IMR-90 (cell line): Measurements from ENCODE around the gene ADD3. TPM values are rescaled to one million over a fixed set of nuclear protein-coding genes. Genes with fewer than 3 reads are reported as not detected.

Source experiments
- ATAC-seq: fragments of 200-7000 bp; cut with Tn5 transposase; 2 replicates; pipeline ENCODE4 v1.9.1; 2020; ENCODE audit warnings: low read depth, mild to moderate bottlenecking, moderate library complexity
- BruUV-seq: library from RNA; stranded (reverse); fragments of 400-500 nt; replicated peaks from 2 replicates; lab custom pipeline; 2021; lab: Mats Ljungman, UMichigan
- CTCF ChIA-PET: fragments of 300-600 bp; formaldehyde crosslinking; extraction: SDS; loops from one replicate; lab custom pipeline; 2021; ENCODE audit warnings: antibody characterized with exemption; lab: Yijun Ruan, JAX
- POLR2A ChIA-PET: fragments of 300-600 bp; sonication (Branson Sonifier 250); formaldehyde crosslinking; loops from one replicate; lab custom pipeline; 2022; ENCODE audit warnings: antibody characterized with exemption; ENCODE audit not compliant: unreplicated experiment; lab: Charles Lee
- DNase-seq: peaks from one replicate; pipeline ENCODE4 v3.0.0; 2013
- H2AFZ ChIP-seq: replicated peaks from 2 replicates; pipeline ENCODE3; 2013; ENCODE audit warnings: low read length, mild to moderate bottlenecking; ENCODE audit not compliant: poor library complexity
- H2AK5ac ChIP-seq: 2 replicates; pipeline ENCODE4 v1.6.1; 2013; ENCODE audit warnings: low read depth, low read length, inconsistent platforms
- H2AK9ac ChIP-seq: replicated peaks from 2 replicates; pipeline ENCODE3; 2013; ENCODE audit warnings: mild to moderate bottlenecking, low read depth, low read length, moderate library complexity; ENCODE audit not compliant: poor library complexity
- H2BK120ac ChIP-seq: 2 replicates; pipeline ENCODE4 v1.6.1; 2013; ENCODE audit warnings: low read depth, low read length, inconsistent platforms
- H2BK15ac ChIP-seq: 3 replicates; pipeline ENCODE4 v1.6.1; 2013; ENCODE audit warnings: low read depth, low read length, inconsistent platforms
- H2BK20ac ChIP-seq: 2 replicates; pipeline ENCODE4 v1.6.1; 2013; ENCODE audit warnings: low read depth, mild to moderate bottlenecking, inconsistent platforms, low read length, moderate library complexity
- H2BK5ac ChIP-seq: 2 replicates; pipeline ENCODE4 v1.6.1; 2013; ENCODE audit warnings: mild to moderate bottlenecking, low read depth, low read length, inconsistent platforms; ENCODE audit not compliant: poor library complexity, severe bottlenecking
- H3K14ac ChIP-seq: replicated peaks from 2 replicates; pipeline ENCODE4 v1.6.1; 2013; ENCODE audit warnings: low read depth, low read length, inconsistent platforms
- H3K18ac ChIP-seq: 2 replicates; pipeline ENCODE4 v1.6.1; 2013; ENCODE audit warnings: low read depth, low read length, control low read depth
- H3K23ac ChIP-seq: 2 replicates; pipeline ENCODE4 v1.6.1; 2013; ENCODE audit warnings: low read depth, low read length, inconsistent platforms
- H3K27ac ChIP-seq: 2 replicates; pipeline ENCODE4 v1.5.1; 2013; ENCODE audit warnings: mild to moderate bottlenecking, control low read depth, low read length; ENCODE audit not compliant: insufficient read depth
- H3K27me3 ChIP-seq: 2 replicates; pipeline ENCODE4 v1.6.1; 2013; ENCODE audit warnings: low read length; ENCODE audit not compliant: control insufficient read depth, insufficient read depth
- H3K36me3 ChIP-seq: 2 replicates; pipeline ENCODE4 v1.6.1; 2013; ENCODE audit warnings: low read length, mixed read lengths; ENCODE audit not compliant: control insufficient read depth, insufficient read depth
- H3K4ac ChIP-seq: 2 replicates; pipeline ENCODE4 v1.6.1; 2013; ENCODE audit warnings: low read depth, low read length, inconsistent platforms
- H3K4me1 ChIP-seq: 2 replicates; pipeline ENCODE4 v1.6.1; 2013; ENCODE audit warnings: low read length, mixed read lengths; ENCODE audit not compliant: control insufficient read depth, insufficient read depth
- H3K4me2 ChIP-seq: 2 replicates; pipeline ENCODE4 v1.6.1; 2013; ENCODE audit warnings: low read depth, mild to moderate bottlenecking, control low read depth, low read length, moderate library complexity
- H3K4me3 ChIP-seq: 2 replicates; pipeline ENCODE4 v1.5.1; 2013; ENCODE audit warnings: low read depth, mild to moderate bottlenecking, control low read depth, low read length, moderate library complexity; ENCODE audit not compliant: insufficient read depth
- H3K56ac ChIP-seq: 2 replicates; pipeline ENCODE4 v1.6.1; 2013; ENCODE audit warnings: low read length, inconsistent platforms; ENCODE audit not compliant: insufficient read depth; ENCODE audit errors: extremely low read depth
- H3K79me1 ChIP-seq, 2 experiments: 2 replicates each; pipeline ENCODE4 v1.6.1; 2013; ENCODE audit warnings: low read length in 2 of 2, inconsistent platforms in 1 of 2, low read depth in 1 of 2
- H3K9ac ChIP-seq: 2 replicates; pipeline ENCODE4 v1.6.1; 2013; ENCODE audit warnings: low read depth, low read length, control low read depth
- H3K9me1 ChIP-seq: 2 replicates; pipeline ENCODE4 v1.6.1; 2013; ENCODE audit warnings: low read length, inconsistent platforms; ENCODE audit not compliant: insufficient read depth
- H3K9me3 ChIP-seq: 2 replicates; pipeline ENCODE4 v1.6.1; 2013; ENCODE audit warnings: low read length; ENCODE audit not compliant: control insufficient read depth, insufficient read depth
- H4K20me1 ChIP-seq: 2 replicates; pipeline ENCODE4 v1.6.1; 2013; ENCODE audit warnings: low read length, inconsistent platforms; ENCODE audit not compliant: insufficient read depth
- H4K5ac ChIP-seq: 2 replicates; pipeline ENCODE4 v1.6.1; 2013; ENCODE audit warnings: mild to moderate bottlenecking, low read depth, low read length, control low read depth
- H4K8ac ChIP-seq, 2 experiments: 2 replicates each; pipeline ENCODE4 v1.6.1; 2013; ENCODE audit warnings: low read depth in 2 of 2, low read length in 2 of 2, control low read depth in 1 of 2, inconsistent platforms in 1 of 2
- H4K91ac ChIP-seq: 2 replicates; pipeline ENCODE4 v1.6.1; 2013; ENCODE audit warnings: low read depth, low read length, inconsistent platforms; ENCODE audit not compliant: insufficient read depth
- BHLHE40 ChIP-seq: fragments of 150-350 bp; IDR thresholded peaks from 2 replicates; pipeline ENCODE4 v1.6.1; 2016; ENCODE audit warnings: mild to moderate bottlenecking, low read depth, low read length
- MAFK ChIP-seq: IDR thresholded peaks from 2 replicates; pipeline ENCODE4 v1.6.1; 2012; ENCODE audit warnings: low read depth, low read length, improper control_type of control experiment
- WGBS, 2 experiments: methylation state at CpG; one replicate each; pipeline versions ENCODE4 v1.1.5 to v1.1.7; 2013; ENCODE audit warnings: missing lambda C conversion rate in 2 of 2; ENCODE audit not compliant: insufficient read length in 1 of 2; ENCODE audit errors: extremely low coverage in 2 of 2; 5-methylcytosine and 5-hydroxymethylcytosine counted together
- dilution Hi-C: fragments of 300-500 bp; cut with HindIII; formaldehyde crosslinking; loops from one replicate; pipeline ENCODE4 v1.14.3; 2018; ENCODE audit warnings: low sequenced_read_pairs; ENCODE audit not compliant: unreplicated experiment
- in situ Hi-C: fragments of 300-500 bp; cut with MboI; formaldehyde crosslinking; loops from 3 replicates; pipeline ENCODE4 v1.14.3; 2019; ENCODE audit warnings: low sequenced_read_pairs, inconsistent platforms, mixed read lengths
- intact Hi-C: fragments of 100-400 bp; cut with micrococcal nuclease; formaldehyde crosslinking; loops from 2 replicates; pipeline ENCODE4 v1.10.0; 2022
- polyA plus RNA-seq, 3 experiments: library from polyadenylated mRNA; depleted of rRNA; stranded (reverse); fragments of >200 nt; gene quantifications; 2 replicates each; pipeline ENCODE4 v1.2.3, GENCODE V29; 2012; ENCODE audit warnings: low replicate concordance in 1 of 3
- total RNA-seq: library from RNA; depleted of rRNA; stranded (reverse); fragments of >200 nt; gene quantifications from 2 replicates; pipeline ENCODE4 v1.2.3, GENCODE V29; 2012

The ADD3 gene
- total and polyA plus RNA-seq, 2 of the 4 experiments (the other 2 are of a cell fraction), result 138 to 212 TPM

GRCh38 chr10:110078317-110078716, 70.5 kb downstream of the ADD3 start:
- peaks cover 20% of the 10 kb centered on the region for H3K4me1 ChIP-seq
- no peak overlapping the region for H3K14ac ChIP-seq
- H3K9me3 ChIP-seq, result no peaks in the 10 kb centered on the region
- no peak overlapping the region for H3K4ac ChIP-seq
- no TSS peak for BruUV-seq
- H2BK20ac ChIP-seq, result no peak overlapping the region
- CTCF ChIA-PET, result interaction anchor here (1.7 kb wide), 1 partner anchor 194 kb away, joined by 7 read pairs; no protein-coding TSS in a partner anchor
- DNase-seq, result no peak
- POLR2A ChIA-PET, result no interaction called here
- no peak overlapping the region for H3K4me3 ChIP-seq
- no peaks in the 10 kb centered on the region for H3K36me3 ChIP-seq
- H3K79me1 ChIP-seq, result peaks cover 12 to 63% of the 10 kb centered on the region in 2 experiments
- dilution Hi-C loops, result no loop called here
- H3K18ac ChIP-seq, result no peak overlapping the region
- H2BK5ac ChIP-seq, result no peak overlapping the region
- in situ Hi-C loops, result no loop called here
- peaks cover 12% of the 10 kb centered on the region; the same call in 1 of the 2 replicates for H3K9me1 ChIP-seq
- no peak overlapping the region for H3K56ac ChIP-seq
- TF ChIP-seq BHLHE40, result no peak
- TF ChIP-seq MAFK, result peak; percentile 35; the same call in 1 of the 2 replicates
- no peak overlapping the region for H2AK9ac ChIP-seq
- 0 out of 2 replicates have a peak, but pooled peaks cover 6% of the 10 kb centered on the region for H4K20me1 ChIP-seq
- H3K23ac ChIP-seq, result peak overlapping the region; percentile 14; the same call in 1 of the 2 replicates
- no peak overlapping the region for H2BK15ac ChIP-seq
- H4K91ac ChIP-seq, result no peak overlapping the region
- intact Hi-C loops, result no loop called here
- H3K27ac ChIP-seq, result no peak overlapping the region
- no peak overlapping the region for H2BK120ac ChIP-seq
- no peak overlapping the region for H3K4me2 ChIP-seq
- H3K9ac ChIP-seq, result no peak overlapping the region
- no peak for ATAC-seq
- no peak overlapping the region for H2AFZ ChIP-seq
- no CpG with 5 or more reads among the region's 3 CpGs for WGBS, 2 experiments
- H4K8ac ChIP-seq, result no peak overlapping the region
- H3K27me3 ChIP-seq, result no peaks in the 10 kb centered on the region
- H4K5ac ChIP-seq, result no peak overlapping the region
- 0 out of 2 replicates have a peak overlapping the region, but pooled peaks have one; percentile 6 for H2AK5ac ChIP-seq
